IPS-NIHi11 (cell line): ENCODE data around the gene EXOC6B.

Experiments
- DNase-seq: peaks from one replicate; pipeline ENCODE4 v3.0.0; 2012; ENCODE audit warnings: mixed read lengths, low spot score

Gene EXOC6B

GRCh38 chr2:72734432-72734831 lies 91.4 kb downstream of the EXOC6B start:
- no peak for DNase-seq

GRCh38 chr2:72731116-72731515 lies 94.7 kb downstream of the EXOC6B start:
- DNase-seq: no peak

DNA sequence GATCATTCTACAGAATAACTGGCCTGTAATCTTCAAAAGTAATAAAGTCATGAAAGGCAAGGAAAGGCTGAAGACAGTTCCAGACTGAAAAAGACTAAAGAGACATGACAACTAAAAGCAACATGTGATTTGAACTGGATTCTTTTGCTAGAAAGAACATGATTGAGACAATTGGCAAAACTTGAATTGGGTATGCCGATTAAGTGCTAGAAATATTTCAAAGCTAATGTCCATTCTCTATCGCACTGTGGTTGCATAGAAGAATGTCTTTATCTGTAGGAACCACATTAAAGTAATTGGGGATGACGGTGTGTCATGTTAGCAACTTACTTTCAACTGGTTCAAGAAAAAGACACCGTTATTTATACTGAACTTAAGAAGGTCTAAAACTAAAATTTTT lies 98.5 kb downstream of the EXOC6B start:
- no peak for DNase-seq

DNA sequence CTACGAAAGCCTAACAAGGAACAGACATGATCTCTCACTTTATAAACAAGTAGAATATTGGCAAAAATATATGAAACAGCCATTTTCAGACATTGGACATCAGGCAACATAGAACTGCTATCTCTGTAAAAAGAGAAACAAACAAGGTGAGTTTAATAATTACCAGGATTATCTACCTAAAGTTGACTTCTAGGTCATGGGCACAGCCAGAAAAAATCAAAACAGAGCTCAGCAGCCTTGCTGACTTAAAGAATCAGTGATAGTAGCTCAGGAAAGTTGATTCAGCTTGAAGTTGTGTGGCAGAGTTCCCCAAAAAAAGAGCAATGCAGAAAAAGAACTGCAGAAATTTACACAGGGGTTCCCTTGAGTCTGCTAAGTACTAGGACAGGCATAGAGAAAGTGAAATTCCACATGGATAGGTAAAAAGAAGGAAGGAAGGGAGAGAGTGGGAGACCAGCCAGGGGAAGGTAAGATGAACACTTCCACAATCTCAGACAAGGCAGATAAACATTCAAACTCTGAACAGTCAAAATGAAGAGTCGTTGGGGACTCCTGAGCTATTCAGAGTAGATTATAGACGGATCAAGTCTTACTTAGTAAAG lies 102.0 kb downstream of the EXOC6B start:
- no peak for DNase-seq

GRCh38 chr2:72722492-72723070 lies 103.3 kb downstream of the EXOC6B start:
- no peak for DNase-seq

GRCh38 chr2:72719416-72719815 lies 106.4 kb downstream of the EXOC6B start:
- peak; percentile 58 for DNase-seq

GRCh38 chr2:72718876-72719275 lies 107.0 kb downstream of the EXOC6B start:
- DNase-seq: peak; percentile 16

DNA sequence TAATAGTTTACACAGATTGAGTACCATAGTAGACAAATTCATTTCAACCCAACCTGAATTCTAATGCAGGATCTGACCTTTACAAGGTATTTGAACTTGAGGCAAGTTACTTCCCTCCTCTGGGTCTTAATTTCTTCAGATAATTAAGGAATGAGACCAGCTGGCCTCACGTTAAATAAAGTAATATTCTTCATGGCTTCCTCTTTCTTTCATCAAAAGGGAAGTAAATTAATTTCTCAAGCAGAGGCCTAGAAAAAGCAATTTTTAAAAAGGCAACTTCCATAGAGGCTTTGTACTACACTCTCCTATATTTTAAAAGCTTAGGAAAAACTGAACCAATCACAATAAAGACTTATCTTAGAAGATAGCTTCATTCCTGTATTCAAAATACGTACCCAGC lies 109.2 kb downstream of the EXOC6B start:
- no peak for DNase-seq

DNA sequence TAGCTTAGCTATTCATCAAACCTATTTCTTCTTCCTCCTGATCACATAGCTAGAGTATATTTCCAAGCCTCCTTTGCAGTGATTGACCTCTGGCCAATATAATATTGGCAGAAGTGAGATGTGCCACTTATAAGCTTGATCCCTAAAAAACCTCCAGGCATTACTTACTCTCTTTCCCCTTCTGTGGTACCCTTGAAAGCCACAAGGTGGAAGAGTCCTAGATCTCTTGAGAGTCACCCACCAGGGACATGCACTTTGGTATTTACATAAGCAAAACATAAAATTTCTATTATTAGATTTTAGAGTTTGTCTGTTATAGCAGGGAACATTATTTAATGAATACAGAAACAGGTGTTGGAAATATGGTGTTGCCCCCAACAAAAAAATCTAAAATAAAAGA lies 112.0 kb downstream of the EXOC6B start:
- no peak for DNase-seq

GRCh38 chr2:72712977-72713376 lies 112.9 kb downstream of the EXOC6B start:
- DNase-seq: no peak

GRCh38 chr2:72712304-72712703 lies 113.5 kb downstream of the EXOC6B start:
- no peak for DNase-seq

DNA sequence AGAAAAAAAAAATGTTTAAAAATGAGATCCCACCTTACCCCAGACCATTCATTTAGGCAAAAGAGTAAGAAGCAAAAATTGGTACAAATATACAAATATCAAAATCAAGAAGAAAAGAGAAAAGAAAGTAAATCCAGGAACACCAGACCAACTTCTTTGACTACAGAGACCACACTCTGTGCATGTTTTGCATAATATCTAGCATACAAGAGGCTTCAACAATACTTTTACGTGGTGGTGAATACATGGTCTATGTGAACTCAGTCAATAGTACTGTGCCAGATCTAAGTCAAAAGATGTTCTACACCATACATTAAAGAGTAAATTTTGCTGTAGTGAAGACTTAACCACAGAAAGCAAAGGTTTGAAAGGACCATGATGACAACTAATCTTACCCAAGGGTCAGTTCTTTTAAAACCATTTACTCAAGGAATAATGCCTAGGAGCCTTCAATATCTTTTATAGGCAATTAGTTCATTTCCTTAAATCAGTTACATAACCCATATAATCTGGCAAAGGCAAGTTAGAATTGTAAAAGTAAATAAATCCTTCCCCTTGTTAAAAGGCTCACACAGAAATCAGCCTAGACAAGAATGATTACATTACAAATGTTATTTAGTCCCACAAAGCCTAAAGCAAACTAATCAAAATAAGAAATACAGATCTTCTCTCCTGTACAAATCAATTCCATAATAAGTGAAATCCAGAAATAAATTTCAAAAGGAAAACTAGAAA lies 115.2 kb downstream of the EXOC6B start:
- DNase-seq: no peak

DNA sequence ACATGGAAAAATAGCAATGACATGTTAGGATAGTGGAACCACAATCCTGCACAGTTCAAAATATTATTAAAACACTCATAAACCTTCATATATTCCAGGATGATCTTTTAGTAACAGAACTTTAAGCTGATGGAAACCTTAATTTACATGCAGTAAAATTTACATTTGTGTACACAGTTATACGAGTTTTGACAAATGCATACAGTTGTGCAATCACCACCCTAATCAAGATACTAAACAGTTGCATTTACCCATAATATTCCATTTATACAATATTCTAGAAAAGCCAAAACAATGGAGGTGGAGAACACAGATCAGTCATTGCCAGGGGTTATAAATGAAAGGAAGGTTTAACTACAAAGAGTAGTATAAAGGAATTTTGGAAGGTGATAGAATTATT lies 117.6 kb downstream of the EXOC6B start:
- no peak for DNase-seq

- DNase-seq: no peak
Measured at GRCh38 chr2:72698300-72698699, 127.5 kb downstream of the EXOC6B start.

DNA sequence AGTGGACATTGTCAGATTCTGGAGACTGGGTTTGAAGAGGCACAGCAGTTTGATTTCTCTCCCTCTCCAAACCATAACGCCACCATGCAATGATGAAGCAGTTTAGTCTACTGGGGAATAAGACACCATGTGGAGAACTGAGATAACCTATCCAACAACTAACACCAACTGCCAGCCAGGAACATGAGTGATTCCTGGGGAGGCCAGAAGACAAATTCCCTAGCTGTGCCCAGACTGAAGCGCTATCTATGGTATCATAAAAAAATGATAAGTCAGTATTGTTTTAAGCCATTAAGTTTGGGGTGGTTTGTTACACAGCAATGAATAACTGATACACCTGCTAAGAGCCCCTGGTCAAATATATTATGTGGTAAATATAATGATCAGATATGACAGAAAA lies 129.3 kb downstream of the EXOC6B start:
- no peak for DNase-seq

DNA sequence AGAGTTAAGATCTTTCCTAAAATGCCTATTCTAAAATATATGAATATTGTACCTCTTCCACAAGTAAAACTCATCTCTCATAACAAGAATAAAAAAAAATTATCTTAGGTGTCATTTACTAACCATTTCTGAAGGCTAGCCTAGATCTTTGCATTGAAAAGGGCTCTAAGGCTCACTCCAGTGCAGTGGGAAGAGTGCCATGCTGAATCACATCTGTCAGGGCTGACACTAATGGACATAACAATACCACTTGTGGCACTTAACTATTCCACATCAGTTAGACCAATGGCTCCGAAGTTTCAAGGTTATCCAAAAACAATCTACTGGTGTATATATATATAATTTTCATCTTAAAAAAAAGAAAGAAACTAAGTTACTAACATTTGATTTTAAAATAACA lies 130.2 kb downstream of the EXOC6B start:
- DNase-seq: no peak

GRCh38 chr2:72694715-72695496 lies 130.9 kb downstream of the EXOC6B start:
- DNase-seq: peak; percentile 19

DNA sequence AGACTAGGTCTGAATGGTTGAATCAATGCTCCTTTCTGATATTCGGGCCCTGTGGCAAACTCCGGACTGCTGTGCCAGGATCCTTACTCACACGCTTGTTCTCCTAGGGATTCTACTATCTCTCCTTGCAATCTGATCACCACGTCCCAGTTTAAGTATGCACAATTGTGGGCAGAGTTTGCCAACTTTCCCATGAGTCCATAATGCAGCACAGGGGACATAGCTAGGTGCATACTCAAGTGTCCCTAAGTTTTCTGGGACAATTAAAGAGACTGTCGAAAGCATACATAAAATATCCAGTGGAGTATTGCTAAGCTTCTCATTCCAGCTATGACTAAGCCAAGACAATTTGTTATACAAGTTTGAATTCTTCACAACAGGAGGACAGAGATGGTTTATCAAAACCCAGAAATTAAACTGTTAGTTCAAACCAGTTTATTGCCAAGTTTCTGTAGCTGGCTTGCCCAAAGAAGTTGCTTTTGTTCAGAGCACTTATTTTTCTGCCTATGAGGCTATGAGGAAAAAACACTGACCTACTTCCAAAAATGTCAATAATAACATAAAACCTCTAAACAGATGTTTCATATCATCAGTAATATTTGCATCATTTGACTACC lies 136.1 kb downstream of the EXOC6B start:
- no peak for DNase-seq

DNA sequence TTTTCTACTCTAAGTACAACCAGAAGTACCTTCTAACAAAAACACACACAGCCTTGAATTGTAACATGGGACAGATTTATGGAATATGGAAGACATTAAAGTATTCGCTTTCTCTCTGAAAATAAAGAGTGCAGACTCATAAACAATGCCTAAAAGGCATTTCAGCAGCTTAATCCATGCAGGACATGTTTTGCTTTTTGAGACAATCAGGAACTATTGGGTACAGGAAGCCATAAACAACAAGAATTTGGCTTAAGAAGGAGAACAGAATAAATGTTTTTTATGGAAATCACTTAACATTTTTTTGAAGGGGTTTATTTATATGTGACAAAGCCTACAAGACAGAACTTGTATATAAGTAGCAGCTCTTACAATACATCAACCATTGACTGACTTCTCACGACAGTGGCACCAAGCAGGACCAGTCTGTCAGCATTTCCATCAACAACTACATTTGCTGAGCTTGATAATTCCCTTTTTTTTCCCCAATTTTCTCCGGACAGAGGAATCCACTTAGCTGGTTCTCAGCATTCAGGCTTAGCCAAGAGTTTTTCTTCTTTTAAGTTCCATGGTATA lies 140.1 kb downstream of the EXOC6B start:
- DNase-seq: no peak

DNA sequence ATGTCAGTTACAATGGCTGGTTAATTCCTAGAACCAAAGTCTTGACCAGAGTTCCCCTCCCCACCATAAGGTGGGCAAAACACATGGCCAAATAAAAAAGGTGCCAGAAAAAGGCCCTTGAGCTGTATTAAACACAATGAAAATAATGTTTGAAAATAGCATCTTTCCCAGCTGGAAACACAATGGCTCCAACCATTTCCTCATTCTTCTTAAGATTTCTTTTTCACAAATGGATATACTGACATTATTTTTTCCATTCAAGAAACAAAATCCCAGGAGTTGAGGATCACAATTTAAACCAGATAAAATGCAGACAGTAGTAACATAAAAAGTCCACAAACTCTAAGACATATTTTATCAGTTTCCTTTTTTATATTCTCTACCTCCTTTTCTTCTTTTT lies 143.8 kb downstream of the EXOC6B start:
- no peak for DNase-seq

GRCh38 chr2:72681016-72681995 lies 144.5 kb downstream of the EXOC6B start:
- DNase-seq: no peak
